ENCODE measurements around the gene SGIP1. TPM values are rescaled to one million over a fixed set of nuclear protein-coding genes. Genes with fewer than 3 reads are reported as not detected.
A peak's percentile ranks its signal among the peaks of the same experiment; 100 is the strongest.
"Not testable (repeated sequence)": the region's sequence is repeated elsewhere in the genome, so short reads cannot be mapped to it uniquely, and the experiment has no call there.

The SGIP1 gene
- total and polyA plus RNA-seq, 2 experiments from 2014 or later: 2.4 to 6.1 TPM

DNA sequence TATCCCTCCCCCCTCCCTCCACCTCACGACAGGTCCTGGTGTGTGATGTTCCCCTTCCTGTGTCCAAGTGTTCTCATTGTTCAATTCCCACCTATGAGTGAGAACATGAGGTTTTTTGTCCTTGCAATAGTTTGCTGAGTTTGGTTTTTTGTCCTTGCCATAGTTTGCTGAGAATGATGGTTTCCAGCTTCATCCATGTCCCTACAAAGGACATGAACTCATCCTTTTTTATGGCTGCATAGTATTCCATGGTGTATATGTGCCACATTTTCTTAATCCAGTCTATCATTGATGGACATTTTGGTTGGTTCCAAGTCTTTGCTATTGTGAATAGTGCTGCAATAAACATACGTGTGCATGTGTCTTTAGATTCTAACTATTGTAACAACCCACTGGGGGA, 261.9 kb downstream of the SGIP1 start:
- H3K36me3 Mint-ChIP-seq (ENCODE audit: low read depth); DNase-seq (ENCODE audit: low spot score); ATAC-seq; H3K4me3 ChIP-seq; H3K9me3 Mint-ChIP-seq; H3K27ac ChIP-seq (ENCODE audit: low read depth); H3K4me2 ChIP-seq; H3K4me1 ChIP-seq (ENCODE audit: insufficient read depth); H3K79me2 ChIP-seq (replicated peaks; ENCODE audit: insufficient read depth); H4K20me1 ChIP-seq (replicated peaks; ENCODE audit: insufficient read depth); H3F3A ChIP-seq (replicated peaks; ENCODE audit: low read depth); H3K27me3 ChIP-seq (ENCODE audit: insufficient read depth); H3K4me3 Mint-ChIP-seq; H2AFZ ChIP-seq; H3K9me2 ChIP-seq (ENCODE audit: insufficient read depth); H3K4me1 Mint-ChIP-seq; H3K27ac Mint-ChIP-seq; H3K27me3 Mint-ChIP-seq (ENCODE audit: insufficient read depth, low read depth, poor library complexity); H3K36me3 ChIP-seq (ENCODE audit: insufficient read depth): not testable (repeated sequence)

Small RNA genes within 50 kb of the gene (microRNA-seq; reads per million reads assigned to microRNA genes)
- 3.8 reads per million, percentile 15 among the genes with 10 or more reads in this experiment for gene MIR3117

Small RNA genes within 50 kb of the gene (small RNA-seq; reads per million reads assigned to genes)
- gene MIR3117 (ENCODE audit: low replicate concordance): 0.25 reads per million, percentile 4 among the genes with 10 or more reads in this experiment

Other genes with a start within 250 kb of the SGIP1 start
- 2.6 and 2.8 TPM in 2 replicates for gene DYNLT5, start 218.3 kb downstream of the SGIP1 start, total RNA-seq (2014; rRNA removed; shearing (Covaris generic))
- gene DYNLT5, start 218.3 kb downstream of the SGIP1 start, polyA plus RNA-seq (2016; fragmentation: Nextera tagmentation; extraction: Ambion mirVana): 0.95 and 1.3 TPM in 2 replicates

All from GM23338 (cell line).